ENCODE results near the gene SPATS2. TPM values are rescaled to one million over a fixed set of nuclear protein-coding genes. Genes with fewer than 3 reads are reported as not detected.
"Not testable (repeated sequence)": the region's sequence is repeated elsewhere in the genome, so short reads cannot be mapped to it uniquely, and the experiment has no call there.

SPATS2 gene
- total RNA-seq, 1 donor from 2014 or later = 12.3 TPM

DNA sequence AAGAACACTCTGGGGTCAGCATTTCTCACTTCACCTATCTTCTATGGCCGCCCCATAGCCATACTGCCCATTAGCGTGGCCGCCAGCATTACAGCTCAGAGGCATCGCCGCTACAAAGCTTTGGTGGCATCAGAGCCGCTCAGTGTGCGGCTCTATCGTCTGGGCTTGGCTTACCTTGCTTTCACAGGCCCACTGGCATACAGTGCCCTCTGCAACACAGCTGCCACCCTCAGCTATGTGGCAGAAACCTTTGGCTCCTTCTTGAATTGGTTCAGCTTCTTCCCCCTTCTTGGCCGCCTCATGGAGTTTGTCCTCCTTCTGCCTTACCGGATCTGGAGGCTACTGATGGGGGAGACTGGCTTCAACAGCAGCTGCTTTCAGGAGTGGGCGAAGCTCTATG, 18.0 kb upstream of the SPATS2 start:
- DNase-seq (ENCODE audit: low spot score) = no peak

DNA sequence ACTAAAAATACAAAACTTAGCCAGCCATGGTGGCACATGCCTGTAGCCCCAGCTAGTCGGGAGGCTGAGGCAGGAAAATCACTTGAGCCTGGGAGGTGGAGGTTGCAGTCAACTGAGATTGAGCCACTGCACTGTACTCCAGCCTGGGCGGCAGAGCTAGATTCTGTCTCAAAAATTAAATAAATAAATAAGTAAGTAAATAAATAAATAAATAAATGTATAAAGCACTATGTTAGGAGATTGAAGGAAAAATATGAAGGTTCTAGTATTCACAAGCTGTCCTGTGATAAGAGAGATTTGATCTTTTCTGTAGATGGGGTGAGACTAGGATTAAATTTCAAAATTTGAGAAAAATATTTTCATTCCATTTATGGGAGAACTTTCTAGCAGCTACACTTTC, 14.9 kb upstream of the SPATS2 start:
- no peak for DNase-seq (ENCODE audit: low spot score)

DNA sequence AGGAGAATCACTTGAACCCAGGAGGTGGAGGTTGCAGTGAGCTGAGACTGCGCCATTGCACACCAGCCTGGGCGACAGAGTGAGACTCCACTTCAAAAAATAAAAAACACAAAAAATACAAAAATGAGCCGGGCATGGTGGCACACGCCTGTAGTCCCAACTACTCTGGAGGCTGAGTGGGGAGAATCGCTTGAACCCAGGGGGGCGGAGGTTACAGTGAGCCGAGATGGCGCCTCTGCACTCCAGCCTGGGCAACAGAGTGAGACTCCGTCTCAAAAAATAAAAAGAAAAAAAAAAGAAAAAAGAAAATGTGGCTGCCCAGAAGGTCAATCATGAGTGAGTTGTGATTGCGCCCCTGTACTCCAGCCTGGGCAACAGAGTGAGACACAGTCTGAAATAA, 11.3 kb upstream of the SPATS2 start:
- no peak for DNase-seq (ENCODE audit: low spot score)

DNA sequence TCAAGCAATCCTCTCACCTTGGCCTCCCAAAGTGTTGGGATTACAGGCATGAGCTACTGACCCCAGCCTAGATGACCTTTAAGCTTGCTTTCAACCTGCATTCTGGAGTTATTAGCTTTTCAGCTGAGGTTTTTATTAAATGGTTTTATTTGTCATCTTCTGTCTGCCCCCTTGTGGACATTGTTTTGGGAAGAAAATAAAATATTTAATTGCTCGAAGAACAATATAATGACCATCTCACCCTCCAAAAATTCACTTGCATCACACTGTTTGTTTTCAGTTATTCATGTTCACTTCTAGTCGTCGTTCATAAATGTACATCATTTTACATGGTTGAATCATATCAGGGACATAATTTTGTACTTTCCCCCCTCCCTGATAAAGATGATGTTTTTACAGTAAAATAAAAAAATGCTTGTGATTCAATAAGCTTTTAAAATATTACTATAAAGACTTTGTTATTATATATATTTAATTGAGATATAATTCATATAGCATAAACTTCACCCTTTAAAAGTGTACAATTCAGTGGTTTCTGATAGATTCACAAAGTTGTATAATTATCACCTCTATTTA, 10.1 kb upstream of the SPATS2 start:
- DNase-seq (ENCODE audit: low spot score) = peak; percentile 60

DNA sequence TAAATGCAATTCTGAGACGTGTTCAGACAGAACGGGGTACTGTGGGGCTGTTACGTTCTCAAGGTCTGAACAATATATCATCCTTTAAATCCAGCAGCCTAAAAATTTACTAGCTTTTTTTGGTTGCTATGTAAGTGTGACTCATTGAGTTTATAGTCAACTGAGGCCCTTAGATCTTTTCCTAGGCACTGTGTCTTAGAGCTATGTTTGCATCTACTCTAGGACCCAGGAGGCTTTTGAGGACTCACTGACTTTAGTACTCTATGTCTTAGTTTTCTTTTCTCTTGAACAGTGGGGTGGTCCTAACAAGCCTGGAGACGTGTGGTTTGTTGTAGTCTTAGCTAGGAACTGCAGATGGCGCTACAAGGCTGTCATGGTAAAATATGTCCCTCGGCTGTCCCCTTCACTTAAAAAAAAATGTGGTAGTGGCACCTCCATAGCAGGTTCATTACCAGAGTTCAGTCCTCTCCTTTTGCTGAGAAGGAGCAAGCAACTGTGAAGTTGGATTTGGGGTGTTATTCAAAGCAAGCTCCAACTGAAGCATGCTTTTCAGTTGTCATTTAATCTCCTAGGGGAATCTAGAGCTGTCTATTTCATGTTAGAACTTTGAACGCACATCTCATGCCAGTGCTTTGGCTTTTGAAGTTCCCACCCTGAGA, 8.7 kb upstream of the SPATS2 start:
- peak; percentile 73 for DNase-seq (ENCODE audit: low spot score)

DNA sequence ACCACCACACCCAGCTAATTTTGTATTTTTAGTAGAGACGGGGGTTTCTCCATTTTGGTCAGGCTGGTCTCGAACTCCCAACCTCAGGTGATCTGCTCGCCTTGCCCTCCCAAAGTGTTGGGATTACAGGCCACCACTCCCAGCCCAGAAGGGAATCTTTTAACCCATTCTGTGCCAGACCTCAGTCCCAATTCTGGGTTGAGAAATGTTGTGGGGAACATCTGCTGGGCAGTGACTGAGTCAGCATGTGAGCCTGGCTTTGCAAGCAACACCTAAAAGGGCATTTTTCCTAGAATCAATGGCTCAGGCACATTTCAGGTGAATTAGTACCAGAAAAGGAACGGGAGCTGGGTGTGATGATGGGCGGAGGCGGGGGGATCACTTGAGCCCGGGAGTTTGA, 7.6 kb upstream of the SPATS2 start:
- DNase-seq (ENCODE audit: low spot score) = no peak

DNA sequence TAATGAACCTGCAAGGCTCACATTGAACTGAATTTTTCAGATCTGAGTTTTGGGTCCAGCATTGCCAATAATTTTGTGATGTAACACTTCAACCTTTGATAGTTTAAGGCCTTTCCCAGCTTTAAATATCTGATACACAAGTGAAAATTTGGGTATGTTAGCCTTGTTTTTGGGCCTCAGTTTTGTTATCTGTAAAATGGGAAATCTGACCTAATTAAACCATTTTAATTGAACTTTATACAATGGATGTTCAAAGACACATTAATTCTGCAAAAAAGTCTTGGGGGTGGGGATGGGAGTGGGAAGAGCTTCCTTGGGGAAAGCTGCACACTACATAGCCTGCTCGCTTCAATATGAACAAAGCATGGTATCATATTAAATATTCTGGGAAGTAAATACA, 5.2 kb upstream of the SPATS2 start:
- no peak for DNase-seq (ENCODE audit: low spot score)

DNA sequence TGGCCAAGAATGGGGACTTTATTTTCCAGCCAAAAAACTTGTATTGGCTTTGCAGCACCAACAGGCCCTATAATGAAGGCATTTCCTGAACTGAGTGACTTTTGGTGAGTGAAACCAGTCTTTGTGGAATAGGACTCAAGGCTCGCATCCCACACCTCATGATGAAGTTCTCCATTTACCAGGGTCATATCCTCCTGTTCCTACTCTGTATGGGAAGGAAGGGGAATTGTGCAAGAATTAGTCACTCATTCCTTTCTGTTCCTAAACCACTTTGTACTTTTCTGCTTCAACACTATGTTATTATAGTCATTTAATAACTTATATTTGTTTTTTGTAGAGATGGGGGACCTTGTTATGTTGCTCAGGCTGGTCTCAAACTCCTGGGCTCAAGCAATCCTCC, 2.3 kb upstream of the SPATS2 start:
- no peak for DNase-seq (ENCODE audit: low spot score)

DNA sequence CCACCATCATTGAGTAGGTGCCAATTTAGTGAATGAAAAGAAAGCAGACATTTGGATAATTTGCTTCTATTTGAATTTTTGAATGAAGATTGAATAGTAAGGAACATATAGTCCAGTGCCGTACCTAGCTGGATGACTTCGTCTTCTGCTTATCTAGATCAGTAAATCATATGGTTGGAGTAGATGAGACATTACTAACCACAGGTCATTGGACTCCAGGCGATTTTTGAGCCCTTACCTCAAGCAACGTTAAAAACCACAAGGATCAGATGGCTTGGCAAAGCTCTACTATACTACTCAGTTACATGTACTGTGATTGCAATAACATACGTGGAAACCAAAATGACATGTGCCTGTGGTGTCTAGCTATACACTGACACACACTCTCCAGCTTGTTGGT, 1.7 kb upstream of the SPATS2 start:
- no peak for DNase-seq (ENCODE audit: low spot score)

DNA sequence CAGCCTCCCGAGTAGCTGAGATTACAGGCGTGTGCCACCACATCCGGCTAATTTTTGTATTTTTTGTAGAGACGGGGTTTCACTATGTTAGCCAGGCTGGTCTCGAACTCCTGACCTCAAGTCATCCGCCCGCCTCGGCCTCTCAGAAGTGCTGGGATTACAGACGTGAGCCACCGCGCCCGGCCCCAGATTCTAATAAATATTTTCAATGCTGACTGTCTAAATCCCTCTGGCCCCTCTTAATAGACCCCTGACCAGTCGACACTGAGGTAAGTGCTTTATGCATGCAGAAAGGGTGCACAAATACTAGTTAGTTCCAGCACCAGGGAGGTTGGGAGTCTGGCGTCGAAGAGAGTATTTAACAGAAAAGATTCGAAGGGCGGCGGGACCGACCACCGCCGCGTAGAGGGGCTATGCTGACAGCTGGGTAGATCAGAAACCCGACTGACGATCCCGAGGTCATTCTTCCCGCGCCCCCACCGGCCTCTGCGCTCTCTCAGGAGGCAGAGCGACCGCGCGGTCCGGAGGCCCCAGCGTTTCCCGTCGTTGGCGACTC, 1.1 kb upstream of the SPATS2 start:
- DNase-seq (ENCODE audit: low spot score) = no peak

DNA sequence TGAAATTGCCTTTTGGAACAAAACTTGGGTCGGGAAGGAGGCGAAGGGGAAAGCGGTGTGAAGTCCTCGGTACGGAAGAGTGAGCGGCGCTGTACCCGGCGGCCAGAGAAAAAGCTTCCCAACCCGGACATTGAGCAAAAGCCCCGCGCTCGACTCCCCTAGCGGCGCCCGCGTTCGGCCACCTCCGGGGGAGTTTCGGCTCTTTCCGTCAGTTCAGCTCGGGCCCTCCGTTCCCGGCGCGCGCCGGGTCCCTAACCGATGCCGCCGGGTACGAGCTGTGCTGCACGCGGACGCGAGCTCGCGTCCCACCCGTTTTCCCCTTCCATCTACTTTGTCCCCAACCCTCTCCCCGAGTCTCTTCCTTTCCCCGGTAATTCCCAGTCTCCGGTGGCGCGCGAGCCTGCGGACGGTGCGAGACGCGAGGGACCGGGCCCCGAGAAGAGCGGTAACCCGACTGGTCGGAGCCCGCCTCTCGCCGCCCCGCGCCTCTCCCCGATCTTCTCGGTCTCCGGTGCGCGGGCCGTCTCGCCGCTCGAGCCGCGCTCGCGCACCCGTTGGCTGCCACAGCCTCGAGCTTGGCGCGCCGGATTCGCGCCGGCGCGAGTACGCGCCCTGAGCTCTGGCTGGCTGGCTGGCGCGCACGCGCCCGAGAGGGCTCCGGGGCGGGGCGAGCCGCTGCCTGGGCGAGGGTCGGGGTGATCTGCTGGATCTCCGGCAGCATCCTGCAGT, 446 bp upstream of the SPATS2 start:
- peak; percentile 97 for DNase-seq (ENCODE audit: low spot score)

DNA sequence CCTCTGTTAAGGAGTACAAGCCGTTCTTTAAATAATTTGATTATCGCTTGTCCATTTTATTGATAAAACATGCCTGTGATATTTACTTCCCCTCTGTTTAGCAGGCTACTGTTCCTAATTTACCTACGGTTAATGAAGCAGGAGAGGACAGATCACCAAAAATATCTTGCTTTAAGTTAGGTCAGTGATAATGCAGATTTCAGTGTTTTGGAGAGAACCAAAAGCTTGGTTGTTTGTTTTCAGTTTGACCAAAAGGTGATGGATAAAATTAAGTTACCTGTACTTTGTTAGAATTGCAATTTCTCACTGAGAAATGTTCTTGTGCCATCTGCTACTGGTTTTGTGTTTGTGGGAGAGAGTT, 958 bp downstream of the SPATS2 start:
- DNase-seq (ENCODE audit: low spot score) = no peak

DNA sequence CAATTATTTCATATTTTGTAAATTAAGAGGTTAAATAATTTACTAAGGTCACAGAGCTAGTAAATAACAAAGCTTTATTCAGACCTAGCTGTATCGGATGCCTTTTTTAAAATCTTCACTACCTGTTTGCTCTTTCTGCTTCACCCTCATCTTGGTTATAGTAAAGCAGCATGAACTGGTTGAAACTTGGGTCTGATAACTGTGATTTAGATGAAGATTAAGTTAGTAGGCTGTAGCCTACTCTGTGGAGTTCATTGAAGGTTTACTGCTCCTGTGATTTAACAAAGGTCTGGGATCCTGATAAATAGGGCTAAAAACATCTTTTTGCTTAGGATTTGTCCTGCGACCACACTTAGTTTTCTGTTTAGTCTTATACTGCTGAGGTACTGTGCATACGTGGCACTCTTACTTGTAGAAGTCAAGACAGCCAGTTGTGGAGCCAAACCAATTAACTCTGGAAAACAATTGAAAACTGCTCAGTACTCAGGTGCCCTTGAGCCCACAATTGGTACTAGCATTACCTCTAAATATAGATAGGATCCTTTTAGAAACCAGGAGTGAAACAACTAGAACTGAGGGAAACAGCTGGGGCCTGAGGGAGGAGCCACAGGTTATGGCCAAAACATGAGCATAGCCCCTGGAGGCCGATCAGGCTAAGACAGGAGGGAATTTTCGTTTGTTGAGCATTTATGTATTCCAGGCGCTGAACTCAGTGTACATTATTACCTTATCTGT, 2.3 kb downstream of the SPATS2 start:
- DNase-seq (ENCODE audit: low spot score) = no peak

DNA sequence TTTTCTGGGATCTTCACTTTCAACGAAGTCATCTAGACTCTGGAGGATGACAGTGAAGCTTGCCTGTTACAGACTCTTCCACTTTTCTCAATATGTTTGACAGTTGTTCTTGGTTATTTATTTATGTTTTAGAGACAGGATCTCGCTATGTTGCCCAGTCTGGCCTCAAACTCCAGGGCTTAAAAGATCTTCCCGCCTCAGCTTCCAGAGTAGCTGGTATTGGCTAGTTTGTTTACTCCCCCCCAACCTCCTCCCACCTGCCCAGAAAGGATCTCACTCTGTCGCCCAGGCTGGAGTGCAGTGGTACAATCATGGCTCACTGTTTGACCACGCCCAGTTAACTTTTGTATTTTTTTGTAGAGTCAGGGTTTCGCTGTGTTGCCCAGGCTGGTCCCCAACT, 3.3 kb downstream of the SPATS2 start:
- no peak for DNase-seq (ENCODE audit: low spot score)

DNA sequence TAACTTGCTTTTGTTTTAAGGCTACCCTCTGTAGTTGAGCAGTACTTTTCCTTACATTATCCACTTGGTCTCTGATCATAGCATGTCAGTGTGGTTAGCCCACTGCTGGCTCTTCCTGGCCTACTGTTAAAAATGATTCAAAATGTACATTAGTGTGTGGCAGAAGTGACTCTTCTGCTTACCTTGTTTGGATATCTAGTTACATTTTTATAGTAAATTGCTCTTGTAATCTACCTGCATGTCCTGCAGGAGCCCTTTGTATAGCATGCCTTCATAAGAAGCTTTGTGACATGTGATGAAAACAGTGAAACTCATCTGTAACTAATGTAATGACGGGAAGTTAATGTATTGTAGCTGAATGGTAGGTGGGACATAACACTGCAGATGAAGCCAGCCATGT, 8.1 kb downstream of the SPATS2 start:
- no peak for DNase-seq (ENCODE audit: low spot score)

DNA sequence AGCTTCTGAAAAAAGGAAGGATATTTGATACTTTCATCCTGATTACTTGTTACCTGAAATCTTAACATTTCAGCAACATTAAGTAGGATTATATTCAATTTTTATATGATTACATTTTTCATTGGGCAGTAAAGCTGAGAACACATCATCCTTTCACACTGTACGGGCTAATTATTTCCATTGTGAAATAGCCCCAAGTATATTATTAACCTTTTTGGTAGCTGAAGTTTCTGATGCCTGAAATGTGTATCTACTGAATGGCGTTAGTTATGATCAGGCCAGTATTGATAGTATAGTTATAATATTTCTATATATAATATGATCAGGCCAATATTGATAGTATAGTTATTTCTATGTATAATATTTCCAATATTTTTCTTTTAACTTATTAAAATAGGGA, 10.1 kb downstream of the SPATS2 start:
- DNase-seq (ENCODE audit: low spot score) = no peak

DNA sequence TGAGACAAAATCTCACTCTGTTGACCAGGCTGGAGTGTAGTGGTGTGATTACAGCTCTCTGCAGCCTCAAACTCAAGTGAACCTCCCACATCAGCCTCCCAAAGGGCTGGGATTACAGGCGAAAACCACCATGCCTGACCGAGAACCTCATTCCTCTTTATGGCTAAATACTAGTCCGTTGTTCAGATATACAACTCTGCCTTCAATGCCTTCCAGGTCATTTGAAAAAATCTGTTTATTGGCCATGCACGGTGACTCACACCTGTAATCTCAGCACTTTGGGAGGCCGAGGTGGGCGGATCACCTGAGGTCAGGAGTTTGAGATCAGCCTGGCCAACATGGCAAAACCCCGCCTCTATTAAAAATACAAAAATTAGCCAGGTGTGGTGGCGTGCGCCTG, 12.9 kb downstream of the SPATS2 start:
- DNase-seq (ENCODE audit: low spot score) = not testable (repeated sequence)

DNA sequence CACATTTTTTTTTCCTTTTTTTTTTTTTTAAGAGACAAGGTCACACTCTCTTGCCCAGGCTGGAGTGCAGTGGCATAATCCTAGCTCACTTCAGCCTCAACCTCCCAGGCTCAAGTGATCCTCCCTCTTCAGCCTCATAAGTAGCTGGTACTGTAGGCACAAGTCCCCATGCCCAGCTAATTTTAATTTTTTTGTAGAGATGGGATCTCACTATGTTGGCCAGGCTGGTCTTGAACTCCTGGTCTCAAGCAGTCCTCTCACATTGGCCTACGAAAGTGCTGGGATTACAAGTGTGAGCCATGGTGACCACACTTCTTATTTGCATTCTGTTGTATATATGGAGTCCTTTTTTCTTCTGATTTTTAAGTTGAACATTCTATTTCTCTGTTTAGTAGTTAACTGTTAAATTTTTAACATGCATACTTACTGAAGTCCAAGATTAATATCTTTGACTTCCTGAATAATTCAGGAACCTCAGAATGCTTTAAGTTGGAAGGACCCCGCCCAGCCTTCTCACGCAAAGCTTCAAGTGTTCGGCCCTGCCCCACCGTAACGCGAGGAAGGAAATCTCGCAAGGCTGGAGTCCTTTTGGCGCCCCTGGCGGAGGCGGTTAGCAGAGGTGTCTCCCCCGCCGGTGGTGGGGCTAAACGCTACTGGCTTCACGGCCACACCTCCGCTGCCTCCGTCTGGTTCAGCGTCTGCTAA, 21.6 kb downstream of the SPATS2 start:
- DNase-seq (ENCODE audit: low spot score) = no peak

DNA sequence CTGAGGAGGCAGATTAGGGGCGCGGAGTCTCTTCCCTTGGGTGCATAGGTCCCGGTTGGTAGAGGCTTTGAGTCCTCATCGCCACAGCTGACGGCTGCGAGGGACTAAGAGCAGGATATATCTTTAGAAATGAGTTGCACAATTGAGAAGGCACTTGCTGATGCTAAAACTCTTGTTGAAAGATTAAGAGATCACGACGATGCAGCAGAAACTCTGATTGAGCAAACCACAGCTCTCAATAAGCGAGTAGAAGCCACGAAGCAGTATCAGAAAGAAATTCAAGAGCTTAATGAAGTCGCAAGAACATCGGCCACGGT, 22.1 kb downstream of the SPATS2 start:
- DNase-seq (ENCODE audit: low spot score) = no peak

DNA sequence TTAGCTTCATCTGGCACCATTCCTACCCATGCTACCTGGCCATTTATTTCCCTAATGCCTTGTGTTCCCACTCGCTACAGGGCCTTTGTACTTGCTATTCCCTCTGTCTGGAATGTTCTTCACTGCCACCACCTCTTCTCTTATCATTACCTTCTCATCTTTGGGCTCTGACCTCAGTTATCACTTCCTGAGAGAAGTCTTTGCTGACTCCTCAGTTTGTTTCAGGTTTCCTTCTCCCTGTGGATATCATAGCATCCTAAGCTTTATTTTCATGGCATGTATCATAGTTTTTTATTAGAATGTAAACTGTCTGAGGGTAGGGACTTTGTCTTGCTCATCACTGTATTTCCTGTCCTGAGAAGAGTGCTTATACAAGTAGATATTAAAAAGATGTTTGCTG, 29.7 kb downstream of the SPATS2 start:
- no peak for DNase-seq (ENCODE audit: low spot score)

DNA sequence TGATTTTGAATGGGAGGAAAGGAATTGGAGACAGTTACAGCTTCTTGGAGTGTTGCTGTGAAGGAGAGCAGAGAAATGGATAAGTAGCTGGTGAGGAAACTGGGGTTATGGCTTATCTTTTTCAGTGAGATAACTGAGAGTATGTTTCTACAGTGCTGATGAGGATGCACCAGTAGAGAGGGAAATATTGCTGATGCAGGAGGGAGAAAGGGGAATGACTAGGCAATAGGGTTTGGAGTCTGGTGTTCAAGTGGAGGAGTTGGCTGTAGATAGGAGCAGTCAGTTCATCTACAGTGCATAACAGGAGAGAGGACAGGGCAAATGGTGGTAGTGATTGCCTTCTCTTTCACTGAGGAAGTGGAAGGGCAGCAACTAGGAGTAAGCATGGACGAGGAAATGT, 33.0 kb downstream of the SPATS2 start:
- no peak for DNase-seq (ENCODE audit: low spot score)

DNA sequence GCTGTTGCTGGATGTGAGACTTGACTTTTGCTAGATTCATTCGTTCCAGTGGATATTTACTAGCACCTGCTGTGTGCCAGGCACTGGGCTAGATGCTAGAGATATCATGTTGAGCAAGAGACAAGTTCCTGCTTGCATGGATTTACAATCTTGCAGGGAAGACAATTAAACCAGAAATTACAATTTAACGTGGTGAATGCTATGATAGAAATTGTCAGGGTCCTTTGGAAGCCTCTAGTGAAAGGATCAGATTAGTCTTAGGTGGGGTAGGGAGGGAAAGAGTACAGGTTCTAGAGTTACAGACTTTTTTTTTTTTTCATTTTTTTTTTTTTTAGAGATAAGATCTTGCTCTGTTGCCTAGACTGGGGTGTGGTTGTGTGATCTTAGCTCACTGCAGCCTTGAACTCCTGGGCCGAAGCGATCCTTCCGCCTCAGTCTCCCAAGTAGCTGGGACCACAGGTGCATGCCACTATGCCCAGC, 36.7 kb downstream of the SPATS2 start:
- DNase-seq (ENCODE audit: low spot score) = no peak
